Measurements from ENCODE around the gene AP3B1.

AP3B1 gene

GRCh38 chr5:78287833-78288232 is 6.7 kb downstream of the AP3B1 start:
- peak; percentile 80 for DNase-seq

- DNase-seq: no peak
Observed at GRCh38 chr5:78287169-78287568, 7.3 kb downstream of the AP3B1 start.

GRCh38 chr5:78286290-78286689 is 8.2 kb downstream of the AP3B1 start:
- DNase-seq: no peak

- no peak for DNase-seq
Observed at GRCh38 chr5:78283802-78284201, 10.7 kb downstream of the AP3B1 start.

GRCh38 chr5:78283105-78283504 is 11.4 kb downstream of the AP3B1 start:
- DNase-seq: no peak

- no peak for DNase-seq
Observed at GRCh38 chr5:78280261-78280660, 14.2 kb downstream of the AP3B1 start.

- DNase-seq: no peak
Observed at GRCh38 chr5:78279194-78279593, 15.3 kb downstream of the AP3B1 start.

- no peak for DNase-seq
Observed at GRCh38 chr5:78277715-78278114, 16.8 kb downstream of the AP3B1 start.

- DNase-seq: no peak
Observed at GRCh38 chr5:78275998-78276543, 18.4 kb downstream of the AP3B1 start.

GRCh38 chr5:78274540-78275197 is 19.8 kb downstream of the AP3B1 start:
- no peak for DNase-seq

GRCh38 chr5:78273436-78273835 is 21.1 kb downstream of the AP3B1 start:
- DNase-seq: no peak

- no peak for DNase-seq
Observed at GRCh38 chr5:78271766-78272165, 22.7 kb downstream of the AP3B1 start.

GRCh38 chr5:78269088-78269703 is 25.3 kb downstream of the AP3B1 start:
- no peak for DNase-seq

- DNase-seq: no peak
Observed at GRCh38 chr5:78268356-78268755, 26.1 kb downstream of the AP3B1 start.

GRCh38 chr5:78265163-78265562 is 29.3 kb downstream of the AP3B1 start:
- DNase-seq: no peak

GRCh38 chr5:78264600-78264999 is 29.9 kb downstream of the AP3B1 start:
- DNase-seq: no peak

- no peak for DNase-seq
Observed at GRCh38 chr5:78260771-78261170, 33.7 kb downstream of the AP3B1 start.

GRCh38 chr5:78253201-78253600 is 41.3 kb downstream of the AP3B1 start:
- DNase-seq: no peak

GRCh38 chr5:78252715-78253114 is 41.8 kb downstream of the AP3B1 start:
- no peak for DNase-seq

- DNase-seq: no peak
Observed at GRCh38 chr5:78251663-78252284, 42.7 kb downstream of the AP3B1 start.

GRCh38 chr5:78245136-78245535 is 49.4 kb downstream of the AP3B1 start:
- no peak for DNase-seq

- peak; percentile 63 for DNase-seq
Observed at GRCh38 chr5:78243639-78244038, 50.9 kb downstream of the AP3B1 start.

- DNase-seq: no peak
Observed at GRCh38 chr5:78243091-78243490, 51.4 kb downstream of the AP3B1 start.

GRCh38 chr5:78242001-78242400 is 52.5 kb downstream of the AP3B1 start:
- no peak for DNase-seq
